Astrocyte of the cerebellum (primary cell): ENCODE measurements around the gene CCDC50.

Source experiments
- DNase-seq: peaks from one replicate; pipeline ENCODE4 v3.0.0-alpha.2; 2011; ENCODE audit warnings: low read depth
- H3K4me3 ChIP-seq: 2 replicates; pipeline ENCODE4 v1.5.1; 2011; ENCODE audit warnings: mild to moderate bottlenecking, low read depth, low read length, moderate library complexity
- CTCF ChIP-seq: IDR thresholded peaks from 2 replicates; pipeline ENCODE4 v1.5.1; 2012; ENCODE audit warnings: low read length, low read depth, moderate library complexity, mild to moderate bottlenecking; ENCODE audit errors: missing control alignments
- in situ Hi-C: cut with HindIII; loops from 2 replicates; pipeline ENCODE4 v1.10.0; 2017; ENCODE audit warnings: low sequenced_read_pairs

The CCDC50 gene

GRCh38 chr3:191441687-191442086 lies 112.5 kb downstream of the CCDC50 start:
- no peak for TF ChIP-seq CTCF
- no peak overlapping the region for H3K4me3 ChIP-seq
- no peak for DNase-seq
- in situ Hi-C loops, result no loop called here

DNA sequence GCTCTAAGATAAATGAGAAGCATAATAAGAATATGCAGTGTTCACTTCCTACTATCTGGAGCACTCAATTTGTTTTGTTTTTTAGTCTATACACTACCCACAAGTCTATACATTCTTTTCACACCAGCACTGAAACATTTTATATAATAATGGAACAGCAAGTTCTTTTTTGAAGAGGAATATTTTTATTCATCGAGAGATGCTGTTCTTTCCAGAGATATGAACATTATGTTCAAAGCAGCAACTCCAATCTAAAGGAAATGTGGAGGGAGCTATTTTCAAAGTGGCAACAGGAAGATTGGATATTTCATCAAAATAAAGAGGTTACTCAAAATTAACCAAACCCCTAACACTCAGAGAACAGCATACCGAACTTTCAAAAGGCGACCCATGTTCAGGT lies 115.4 kb downstream of the CCDC50 start:
- no peak for TF ChIP-seq CTCF
- H3K4me3 ChIP-seq, result no peak overlapping the region
- in situ Hi-C loops, result no loop called here
- no peak for DNase-seq
